A549 (cell line): ENCODE results near the gene A4GALT.
"Not testable (repeated sequence)": the region's sequence is repeated elsewhere in the genome, so short reads cannot be mapped to it uniquely, and the experiment has no call there.

Experiments
- FOSL2 ChIP-seq, 2 experiments: fragments of 450-650 bp in 1 of 2; fragments of >200 bp in 1 of 2; sonication (Bioruptor Twin) in 1 of 2; formaldehyde crosslinking; IDR thresholded peaks; 2 replicates each; pipeline versions ENCODE4 v1.5.0 to v1.6.1; 2016 to 2020; ENCODE audit warnings: mild to moderate bottlenecking in 1 of 2, moderate library complexity in 1 of 2
- MAFK ChIP-seq: fragments of 450-650 bp; IDR thresholded peaks from 2 replicates; pipeline ENCODE4 v1.6.1; 2014; ENCODE audit not compliant: partially characterized antibody
- RNF2 ChIP-seq: fragments of 200-600 bp; sonication (generic); IDR thresholded peaks from 2 replicates; pipeline ENCODE4 v1.6.1; 2016; ENCODE audit warnings: low read depth, mild to moderate bottlenecking, antibody characterized with exemption, moderate library complexity, borderline replicate concordance

DNA sequence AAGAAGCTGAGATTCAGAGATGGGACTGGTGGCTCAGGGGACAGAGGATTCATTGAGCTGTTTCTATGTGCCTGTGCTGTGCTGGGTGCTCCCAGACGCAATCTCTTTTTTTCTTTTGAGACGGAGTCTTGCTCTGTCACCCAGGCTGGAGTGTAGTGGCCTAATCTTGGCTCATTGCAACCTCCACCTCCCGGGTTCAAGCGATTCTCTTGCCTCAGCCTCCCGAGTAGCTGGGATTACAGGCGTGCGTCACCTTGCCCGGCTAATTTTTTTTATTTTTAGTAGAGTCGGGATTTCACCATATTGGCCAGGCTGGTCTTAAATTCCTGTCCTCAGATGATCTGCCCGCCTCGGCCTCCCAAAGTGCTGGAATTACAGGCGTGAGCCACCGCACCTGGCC, 47.6 kb downstream of the A4GALT start:
- not testable (repeated sequence) for TF ChIP-seq MAFK; FOSL2 (IDR thresholded peaks at IDR 0.05); FOSL2 (CRISPR knock-in tag; IDR thresholded peaks at IDR 0.05); RNF2
